Measurements from ENCODE around the gene TRIM38.
"Not testable (repeated sequence)": the region's sequence is repeated elsewhere in the genome, so short reads cannot be mapped to it uniquely, and the experiment has no call there.

TRIM38 gene

GRCh38 chr6:26003102-26003694, 40.6 kb downstream of the TRIM38 start:
- DNase-seq (ENCODE audit: low read depth in 1 of 2, low spot score in 1 of 2), result no peak

- DNase-seq (ENCODE audit: low read depth in 1 of 2, low spot score in 1 of 2), result no peak
These were observed 43.7 kb downstream of the TRIM38 start for GRCh38 chr6:26006086-26006939.

- not testable (repeated sequence) for DNase-seq (ENCODE audit: low read depth in 1 of 2, low spot score in 1 of 2)
These were observed 44.3 kb downstream of the TRIM38 start for GRCh38 chr6:26006940-26007305.

GRCh38 chr6:26008470-26008869, 45.9 kb downstream of the TRIM38 start:
- no peak for DNase-seq (ENCODE audit: low read depth in 1 of 2, low spot score in 1 of 2)

- no peak for DNase-seq (ENCODE audit: low read depth in 1 of 2, low spot score in 1 of 2)
These were observed 47.2 kb downstream of the TRIM38 start for GRCh38 chr6:26009817-26010216.

- no peak for DNase-seq (ENCODE audit: low read depth in 1 of 2, low spot score in 1 of 2)
These were observed 49.5 kb downstream of the TRIM38 start for GRCh38 chr6:26012061-26012460.

GRCh38 chr6:26014386-26014785, 51.8 kb downstream of the TRIM38 start:
- not testable (repeated sequence) for DNase-seq (ENCODE audit: low read depth in 1 of 2, low spot score in 1 of 2)

- DNase-seq (ENCODE audit: low read depth in 1 of 2, low spot score in 1 of 2), result no peak
These were observed 53.8 kb downstream of the TRIM38 start for GRCh38 chr6:26016245-26016962.

- DNase-seq (ENCODE audit: low read depth in 1 of 2, low spot score in 1 of 2), result no peak
These were observed 54.5 kb downstream of the TRIM38 start for GRCh38 chr6:26016963-26017631.

- peak; percentile 30 to 73 for DNase-seq (ENCODE audit: low read depth in 1 of 2, low spot score in 1 of 2)
These were observed 55.0 kb downstream of the TRIM38 start for GRCh38 chr6:26017632-26017966.

GRCh38 chr6:26019261-26019830, 56.7 kb downstream of the TRIM38 start:
- DNase-seq (ENCODE audit: low read depth in 1 of 2, low spot score in 1 of 2), result no peak

- DNase-seq (ENCODE audit: low read depth in 1 of 2, low spot score in 1 of 2), result no peak
These were observed 57.3 kb downstream of the TRIM38 start for GRCh38 chr6:26019967-26020328.

GRCh38 chr6:26020329-26021000, 57.9 kb downstream of the TRIM38 start:
- DNase-seq (ENCODE audit: low read depth in 1 of 2, low spot score in 1 of 2), result peak in 1 of 2 donors; percentile 55

- DNase-seq (ENCODE audit: low read depth in 1 of 2, low spot score in 1 of 2), result peak in 1 of 2 donors; percentile 24
These were observed 58.4 kb downstream of the TRIM38 start for GRCh38 chr6:26021001-26021349.

GRCh38 chr6:26021350-26022131, 58.9 kb downstream of the TRIM38 start:
- DNase-seq (ENCODE audit: low read depth in 1 of 2, low spot score in 1 of 2), result peak; percentile 58 to 72

- DNase-seq (ENCODE audit: low read depth in 1 of 2, low spot score in 1 of 2), result no peak
These were observed 59.5 kb downstream of the TRIM38 start for GRCh38 chr6:26022132-26022472.

GRCh38 chr6:26022737-26023136, 60.1 kb downstream of the TRIM38 start:
- no peak for DNase-seq (ENCODE audit: low read depth in 1 of 2, low spot score in 1 of 2)

- DNase-seq (ENCODE audit: low read depth in 1 of 2, low spot score in 1 of 2), result no peak
These were observed 62.0 kb downstream of the TRIM38 start for GRCh38 chr6:26024651-26025046.

GRCh38 chr6:26025047-26025893, 62.7 kb downstream of the TRIM38 start:
- DNase-seq (ENCODE audit: low read depth in 1 of 2, low spot score in 1 of 2), result no peak

Data from stimulated activated CD4-positive, alpha-beta T cell treated with anti-CD3 and anti-CD28 coated beads, Interleukin-15, amount 100 ng/mL, for 1 hour (primary cell).